OCI-LY3 (cell line): Measurements from ENCODE around the gene IL17REL.

Source experiments
- H2AFZ ChIP-seq: fragments of 200-600, 300-600 bp; shearing (Covaris generic); 2 replicates; pipeline ENCODE4 v1.6.0; 2014; ENCODE audit warnings: antibody characterized with exemption, low read depth, low read length
- H3K27ac ChIP-seq: fragments of 200-600, 300-600 bp; sonication (generic); 2 replicates; pipeline ENCODE4 v1.5.1; 2014; ENCODE audit warnings: mild to moderate bottlenecking, low read length, moderate library complexity, mixed read lengths
- H3K27me3 ChIP-seq: fragments of 200-600, 300-600 bp; sonication (generic); 2 replicates; pipeline ENCODE4 v1.6.1; 2014; ENCODE audit warnings: low read depth, low read length, mixed read lengths
- H3K36me3 ChIP-seq: fragments of 200-600, 300-600 bp; sonication (generic); replicated peaks from 2 replicates; pipeline ENCODE3; 2014; ENCODE audit warnings: low read depth, low read length, mixed read lengths
- H3K4me1 ChIP-seq: fragments of 300-600, 200-600 bp; sonication (generic); 2 replicates; pipeline ENCODE4 v1.6.1; 2014; ENCODE audit warnings: low read length, mixed read lengths
- H3K4me2 ChIP-seq: fragments of 200-600, 300-600 bp; sonication (generic); 2 replicates; pipeline ENCODE4 v1.6.1; 2014; ENCODE audit warnings: low read length, mixed read lengths
- H3K4me3 ChIP-seq: fragments of 300-600, 200-600 bp; sonication (generic); 2 replicates; pipeline ENCODE4 v1.5.1; 2014; ENCODE audit warnings: antibody characterized with exemption, mild to moderate bottlenecking, low read length, moderate library complexity
- H3K79me2 ChIP-seq: fragments of 300-600, 200-600 bp; shearing (Covaris generic); 2 replicates; pipeline ENCODE4 v1.6.1; 2014; ENCODE audit warnings: mild to moderate bottlenecking, low read length, mixed read lengths
- H3K9ac ChIP-seq: fragments of 300-600, 200-600 bp; shearing (Covaris generic); 2 replicates; pipeline ENCODE4 v1.6.0; 2014; ENCODE audit warnings: mild to moderate bottlenecking, low read length, moderate library complexity
- H3K9me3 ChIP-seq: fragments of 200-600, 300-600 bp; shearing (Covaris generic); 2 replicates; pipeline ENCODE4 v1.6.1; 2014; ENCODE audit warnings: low read length, mixed read lengths; ENCODE audit not compliant: insufficient read depth
- H4K20me1 ChIP-seq: fragments of 200-600, 300-600 bp; sonication (generic); 2 replicates; pipeline ENCODE4 v1.6.1; 2016; ENCODE audit warnings: low read length, mixed read lengths; ENCODE audit not compliant: insufficient read depth
- CTCF ChIP-seq: fragments of 200-600, 300-600 bp; sonication (generic); IDR thresholded peaks from 2 replicates; pipeline ENCODE4 v1.5.1; 2014; ENCODE audit warnings: antibody characterized with exemption, low read length, low read depth
- EZH2phosphoT487 ChIP-seq: fragments of 200-600 bp; shearing (Covaris generic); IDR thresholded peaks from 2 replicates; pipeline ENCODE4 v1.6.1; 2018; ENCODE audit warnings: antibody characterized with exemption, mixed run types, low read depth

Gene IL17REL

GRCh38 chr22:50011447-50012210 is 936 bp downstream of the IL17REL start:
- H3K36me3 ChIP-seq = no peaks in the 10 kb centered on the region
- H2AFZ ChIP-seq = no peak overlapping the region

DNA sequence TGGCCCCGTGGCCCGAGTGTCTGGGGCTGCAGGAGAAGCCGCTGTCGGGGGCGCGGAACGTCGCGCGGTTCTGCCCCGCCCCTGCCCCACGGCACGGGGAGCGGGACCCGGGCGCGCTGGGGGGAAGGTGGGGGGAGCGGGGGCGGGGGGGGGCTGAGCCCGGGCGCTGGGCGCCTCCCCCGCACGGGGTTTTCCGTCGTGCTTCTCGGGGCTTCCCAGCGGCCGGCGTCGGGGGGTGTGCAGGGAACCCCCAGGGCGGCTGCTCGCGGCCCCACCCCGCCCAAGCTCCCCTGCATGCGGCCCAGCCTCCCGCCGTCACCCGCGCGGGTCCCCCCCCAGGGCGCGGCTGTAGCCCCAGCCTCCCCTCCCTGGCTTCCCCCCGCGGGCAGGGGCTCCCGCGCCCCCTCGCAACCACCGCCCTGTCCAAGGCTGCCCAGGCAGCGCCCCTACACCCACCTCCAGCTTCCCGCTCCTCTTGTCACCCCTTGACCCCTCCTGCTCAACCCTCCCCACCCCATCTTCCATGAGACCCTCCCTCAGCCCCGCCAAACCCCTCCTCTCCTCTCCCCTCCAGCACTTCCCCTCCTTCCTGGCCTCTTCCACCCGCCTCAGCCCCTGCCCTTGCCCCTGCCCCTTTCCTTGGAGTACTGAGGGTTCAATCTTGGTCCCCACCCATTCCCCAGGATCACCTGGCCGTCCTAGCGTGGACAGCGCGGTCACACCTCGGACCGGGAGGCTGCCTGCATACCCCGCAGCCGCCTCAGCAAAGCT is 1.7 kb downstream of the IL17REL start:
- Histone ChIP-seq H3K4me1 (peaks cover 39% of the 10 kb centered on the region), H3K4me3 (peak overlapping the region; percentile 82), H3K9me3 (no peaks in the 10 kb centered on the region), H3K79me2 (no peaks in the 10 kb centered on the region), H4K20me1 (no peaks in the 10 kb centered on the region), H3K9ac (peak overlapping the region; percentile 83), H3K4me2 (peak overlapping the region; percentile 93), H3K27ac (peak overlapping the region; percentile 43), H3K27me3 (no peaks in the 10 kb centered on the region), H3K36me3 (no peaks in the 10 kb centered on the region), H2AFZ (peak overlapping the region; percentile 54; the same call in 1 of the 2 replicates)
- TF ChIP-seq CTCF = no peak
- TF ChIP-seq EZH2phosphoT487 = no peak

More at GRCh38 chr22:50011447-50012210, 936 bp downstream of the IL17REL start:
- Histone ChIP-seq H3K4me3 (peak overlapping the region; percentile 77), H3K27ac (peak overlapping the region; percentile 43), H3K79me2 (no peaks in the 10 kb centered on the region), H4K20me1 (no peaks in the 10 kb centered on the region), H3K4me2 (peak overlapping the region; percentile 93), H3K9ac (peak overlapping the region; percentile 83), H3K9me3 (no peaks in the 10 kb centered on the region), H3K27me3 (no peaks in the 10 kb centered on the region), H3K4me1 (peaks cover 47% of the 10 kb centered on the region)
- TF ChIP-seq CTCF (no peak; the same call in 1 of the 2 replicates), EZH2phosphoT487 (no peak)

- peak overlapping the region; percentile 40 for H3K27ac ChIP-seq
- peak overlapping the region; percentile 91 for H3K4me2 ChIP-seq
- H3K9me3 ChIP-seq = no peaks in the 10 kb centered on the region
- H3K27me3 ChIP-seq = no peaks in the 10 kb centered on the region
- H4K20me1 ChIP-seq = no peaks in the 10 kb centered on the region
- H3K4me1 ChIP-seq = peaks cover 35% of the 10 kb centered on the region
- H3K9ac ChIP-seq = peak overlapping the region; percentile 76
- H3K36me3 ChIP-seq = no peaks in the 10 kb centered on the region
- no peak for TF ChIP-seq EZH2phosphoT487
- no peak for TF ChIP-seq CTCF
- peak overlapping the region; percentile 54; the same call in 1 of the 2 replicates for H2AFZ ChIP-seq
- peak overlapping the region; percentile 82 for H3K4me3 ChIP-seq
- no peaks in the 10 kb centered on the region for H3K79me2 ChIP-seq
These were observed 2.5 kb downstream of the IL17REL start for GRCh38 chr22:50009765-50010675.
